ENCODE results near the gene GNLY.
"Not testable (repeated sequence)": the region's sequence is repeated elsewhere in the genome, so short reads cannot be mapped to it uniquely, and the experiment has no call there.

Gene GNLY

GRCh38 chr2:85706599-85707296 lies 12.6 kb downstream of the GNLY start:
- in situ Hi-C loops (cut with MboI; ENCODE audit: low sequenced_read_pairs): no loop called here

- in situ Hi-C loops (cut with MboI; ENCODE audit: low sequenced_read_pairs): no loop called here
Measured at GRCh38 chr2:85707304-85707703, 13.1 kb downstream of the GNLY start.

GRCh38 chr2:85708641-85709040 lies 14.5 kb downstream of the GNLY start:
- in situ Hi-C loops (cut with MboI; ENCODE audit: low sequenced_read_pairs): no loop called here

- in situ Hi-C loops (cut with MboI; ENCODE audit: low sequenced_read_pairs): no loop called here
Measured at GRCh38 chr2:85709401-85709811, 15.2 kb downstream of the GNLY start.

- in situ Hi-C loops (cut with MboI; ENCODE audit: low sequenced_read_pairs): no loop called here
Measured at GRCh38 chr2:85710687-85711577, 16.8 kb downstream of the GNLY start.

GRCh38 chr2:85711578-85712060 lies 17.5 kb downstream of the GNLY start:
- in situ Hi-C loops (cut with MboI; ENCODE audit: low sequenced_read_pairs): no loop called here

GRCh38 chr2:85712336-85712735 lies 18.2 kb downstream of the GNLY start:
- in situ Hi-C loops (cut with MboI; ENCODE audit: low sequenced_read_pairs): no loop called here

- in situ Hi-C loops (cut with MboI; ENCODE audit: low sequenced_read_pairs): no loop called here
Measured at GRCh38 chr2:85712849-85713612, 18.9 kb downstream of the GNLY start.

GRCh38 chr2:85713836-85714235 lies 19.7 kb downstream of the GNLY start:
- in situ Hi-C loops (cut with MboI; ENCODE audit: low sequenced_read_pairs): no loop called here

- in situ Hi-C loops (cut with MboI; ENCODE audit: low sequenced_read_pairs): not testable (repeated sequence)
Measured at GRCh38 chr2:85714421-85714820, 20.3 kb downstream of the GNLY start.

- in situ Hi-C loops (cut with MboI; ENCODE audit: low sequenced_read_pairs): no loop called here
Measured at GRCh38 chr2:85714841-85715240, 20.7 kb downstream of the GNLY start.

GRCh38 chr2:85716346-85716914 lies 22.3 kb downstream of the GNLY start:
- in situ Hi-C loops (cut with MboI; ENCODE audit: low sequenced_read_pairs): no loop called here

GRCh38 chr2:85717308-85718008 lies 23.3 kb downstream of the GNLY start:
- in situ Hi-C loops (cut with MboI; ENCODE audit: low sequenced_read_pairs): no loop called here

GRCh38 chr2:85718009-85718391 lies 23.8 kb downstream of the GNLY start:
- in situ Hi-C loops (cut with MboI; ENCODE audit: low sequenced_read_pairs): no loop called here

GRCh38 chr2:85718885-85719492 lies 24.8 kb downstream of the GNLY start:
- in situ Hi-C loops (cut with MboI; ENCODE audit: low sequenced_read_pairs): no loop called here

- in situ Hi-C loops (cut with MboI; ENCODE audit: low sequenced_read_pairs): no loop called here
Measured at GRCh38 chr2:85719609-85720240, 25.6 kb downstream of the GNLY start.

- in situ Hi-C loops (cut with MboI; ENCODE audit: low sequenced_read_pairs): no loop called here
Measured at GRCh38 chr2:85720533-85720932, 26.4 kb downstream of the GNLY start.

- in situ Hi-C loops (cut with MboI; ENCODE audit: low sequenced_read_pairs): no loop called here
Measured at GRCh38 chr2:85721641-85722040, 27.5 kb downstream of the GNLY start.

GRCh38 chr2:85722519-85722918 lies 28.4 kb downstream of the GNLY start:
- in situ Hi-C loops (cut with MboI; ENCODE audit: low sequenced_read_pairs): no loop called here

Data from HL-60/S4 treated with phorbol 12-myristate 13-acetate at 8.2 ng/mL for 4 days and 3 days (cell line).